GM19023 (cell line): ENCODE results near the gene KLHDC3.

Source experiments
- ATAC-seq: cut with Tn5 transposase; IDR thresholded peaks from one replicate; pipeline ENCODE4 v1.9.1; 2021; ENCODE audit warnings: mild to moderate bottlenecking, moderate library complexity; ENCODE audit not compliant: unreplicated experiment

KLHDC3 gene

DNA sequence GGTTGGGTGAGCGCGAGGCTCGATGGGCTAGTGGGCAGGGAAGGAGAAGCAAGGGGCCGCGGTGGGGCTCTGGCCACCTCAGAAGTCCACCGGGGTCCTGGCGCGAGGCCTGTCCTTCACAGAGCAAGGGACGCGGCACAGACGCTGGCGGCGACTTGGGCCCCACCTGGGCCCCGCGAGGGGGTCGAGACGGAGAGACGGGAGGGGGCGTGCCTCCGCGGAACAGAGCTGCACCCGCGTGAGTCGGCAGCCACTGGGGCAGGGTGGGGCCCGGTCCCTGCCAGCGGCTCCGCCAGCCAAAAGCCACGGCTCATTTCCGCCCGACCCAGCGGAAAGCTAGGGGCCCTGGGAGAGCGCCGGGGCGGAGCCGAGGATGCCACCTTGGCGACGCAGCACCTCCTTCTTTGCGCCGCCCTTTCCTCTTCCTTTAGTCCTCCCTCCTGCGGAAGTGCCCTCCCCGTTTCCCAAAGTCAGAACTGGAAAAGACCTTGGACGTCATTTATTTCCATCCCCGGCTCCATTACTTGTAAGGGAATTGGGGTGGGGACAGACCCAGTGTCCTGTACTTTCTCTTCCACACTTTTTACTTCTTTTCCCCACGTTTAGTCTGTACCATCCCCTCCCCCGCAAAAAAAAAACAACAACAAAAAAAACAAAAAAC, 39.6 kb downstream of the KLHDC3 start, which contains the start of gene CUL7:
Gene CUL7, minus strand, starts transcription at position 307 of the 661 bp plus-strand sequence. CDS start 1,063 bp downstream, outside the sequence.
- peak; percentile 90 for ATAC-seq

DNA sequence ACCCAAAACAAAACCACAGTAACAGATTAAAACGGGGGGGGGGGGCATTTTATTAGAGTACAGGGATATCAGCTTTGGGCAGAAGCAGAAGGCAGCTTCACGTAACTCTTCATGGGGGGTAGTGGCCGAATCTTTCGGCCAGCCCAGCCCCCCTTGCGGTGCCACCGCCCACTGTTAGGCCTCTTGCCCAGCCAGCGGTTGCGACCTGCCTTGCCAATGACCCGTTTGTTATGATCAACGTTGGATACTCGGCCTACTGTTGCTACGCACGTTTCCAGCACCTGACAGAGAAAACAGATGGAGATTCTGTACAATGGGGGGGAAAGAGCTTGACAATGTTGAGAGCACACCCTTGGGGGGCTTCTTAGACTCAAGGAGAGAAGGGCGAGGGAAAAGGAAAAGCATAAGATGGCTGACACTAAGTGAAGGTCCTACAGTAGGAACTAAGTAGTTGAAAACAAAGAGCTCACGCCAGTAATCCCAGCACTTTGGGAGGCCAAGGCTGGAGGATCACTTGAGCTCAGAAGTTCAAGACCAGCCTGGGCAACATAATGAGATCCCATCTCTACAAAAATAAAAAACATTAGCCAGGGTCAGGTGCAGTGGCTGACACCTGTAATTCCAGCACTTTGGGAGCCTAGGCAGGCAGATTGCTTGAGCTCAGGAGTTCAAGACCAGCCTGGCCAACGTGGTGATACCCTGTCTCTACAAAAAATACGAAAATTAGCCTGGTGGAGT, 40.3 kb downstream of the KLHDC3 start:
- ATAC-seq: no peak

DNA sequence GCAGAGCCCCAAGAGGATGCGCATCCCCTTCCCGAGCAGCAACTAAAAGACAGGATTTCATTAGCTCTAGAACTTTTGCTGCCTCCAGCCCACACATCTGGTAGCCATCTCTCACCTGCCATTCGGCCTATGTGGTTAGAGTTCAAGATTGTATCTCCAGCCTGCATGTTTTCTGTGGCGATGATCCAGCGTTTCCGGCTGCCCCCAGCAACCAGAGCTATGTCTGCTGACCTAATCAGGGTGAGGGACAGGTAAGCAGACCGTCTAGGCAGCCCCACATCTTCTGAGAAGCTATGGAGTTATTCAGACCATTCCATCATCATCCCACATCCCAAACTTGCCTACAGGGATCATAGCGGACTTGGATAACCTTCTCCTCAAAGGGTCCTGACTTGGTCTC, 41.9 kb downstream of the KLHDC3 start:
- no peak for ATAC-seq

DNA sequence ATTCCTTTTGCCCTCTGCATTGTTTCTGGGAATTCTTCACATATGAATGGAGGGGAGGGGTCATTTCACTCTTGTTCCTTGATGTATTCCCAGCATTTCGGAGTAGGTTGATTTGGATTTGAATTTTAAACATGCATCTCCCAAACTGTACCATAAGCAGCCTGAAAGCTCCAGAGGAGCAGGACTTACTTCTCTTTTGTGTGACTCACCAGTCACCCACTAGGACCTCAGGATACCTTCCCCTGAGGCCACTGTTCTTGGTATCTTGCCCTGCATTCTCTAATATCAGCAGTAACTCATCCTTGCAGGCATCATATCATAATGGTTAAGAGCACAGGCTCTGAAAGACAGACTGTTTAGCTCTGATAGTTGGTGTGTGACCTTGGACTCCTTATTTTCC, 44.5 kb downstream of the KLHDC3 start:
- no peak for ATAC-seq

DNA sequence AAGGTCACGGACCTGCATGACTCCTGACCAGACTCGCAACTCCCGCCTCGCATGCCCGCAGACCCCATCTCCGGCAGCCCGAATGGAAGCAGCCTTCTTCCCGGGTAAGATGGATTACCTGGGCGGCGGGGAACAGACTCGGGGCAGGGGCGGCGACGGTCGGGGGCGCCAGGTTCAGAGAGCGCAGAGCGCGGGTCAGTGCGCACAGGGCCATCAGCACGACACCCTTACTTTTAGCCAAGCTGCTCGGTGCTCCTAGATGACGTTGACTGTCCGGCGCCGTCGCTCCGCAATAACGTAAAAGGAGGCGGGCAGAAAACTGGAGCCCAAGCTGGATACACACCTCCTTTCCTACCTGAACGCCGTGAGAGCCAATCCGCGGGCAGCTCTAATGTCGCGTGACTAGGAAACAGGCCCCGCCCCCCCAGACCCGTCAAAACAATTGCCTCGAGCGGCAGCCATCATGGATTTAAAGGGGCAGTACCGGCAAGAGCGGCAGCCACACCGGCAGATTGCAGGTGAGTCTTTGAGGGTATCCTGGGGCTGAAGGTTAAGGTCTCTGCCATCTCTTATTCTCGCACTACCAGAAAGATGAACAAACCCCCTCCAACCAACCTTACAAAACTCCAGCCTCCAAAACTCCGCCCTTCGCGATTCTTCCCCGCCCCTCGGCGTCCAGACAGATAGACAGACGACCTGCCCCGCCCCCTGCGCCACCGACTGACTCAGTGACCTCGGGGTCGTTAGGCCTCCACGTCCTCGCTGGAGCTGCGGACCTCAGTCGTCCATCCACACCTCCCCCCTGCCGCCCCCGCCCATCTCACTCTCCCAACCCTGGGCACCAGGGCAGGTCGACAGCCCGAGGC, 45.4 kb downstream of the KLHDC3 start, which contains the start of the genes KLC4 and MRPL2:
Gene KLC4, plus strand, starts transcription at position 464 of the 866 bp plus-strand sequence. CDS start 1,705 bp downstream, outside the sequence.
Gene MRPL2, minus strand, starts transcription at position 267 of the 866 bp plus-strand sequence. Its CDS starts 53 bp downstream, at position 214.
- peak; percentile 89 for ATAC-seq

DNA sequence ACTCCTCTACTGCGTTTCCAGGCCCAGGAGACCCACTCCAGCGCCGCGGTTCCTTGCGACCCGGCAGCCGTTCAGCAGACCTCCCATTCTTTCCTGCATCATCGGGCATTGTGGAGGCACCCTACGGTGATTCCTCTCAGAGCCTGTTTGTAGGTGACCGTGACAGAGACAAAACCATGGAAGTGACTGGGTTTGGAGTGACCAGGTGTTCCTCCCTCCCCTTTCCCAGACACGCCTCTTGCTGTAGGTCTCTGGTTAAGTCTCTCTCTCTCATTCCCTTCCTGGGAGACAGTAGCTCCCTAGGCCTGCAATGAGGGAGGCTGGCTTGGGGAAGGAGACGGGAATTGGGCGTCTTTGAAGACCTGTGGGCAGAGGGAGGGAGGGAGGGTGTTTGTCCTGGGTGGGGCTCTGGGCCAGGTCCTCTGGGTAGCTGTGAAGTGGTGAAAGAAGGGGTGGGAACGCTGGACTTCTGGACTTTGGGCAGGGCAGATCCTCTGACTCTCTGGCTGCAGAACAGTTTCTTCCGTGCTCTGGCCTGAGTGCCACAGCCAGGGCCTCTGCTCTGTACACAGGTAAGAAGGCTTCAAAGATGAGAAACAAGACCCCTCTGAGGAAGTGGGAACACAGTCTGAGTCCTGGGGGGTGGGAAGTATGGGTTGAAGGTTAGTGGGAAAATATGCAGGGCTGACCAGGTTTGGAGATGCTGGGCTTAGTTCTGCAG, 46.1 kb downstream of the KLHDC3 start:
- ATAC-seq: no peak

DNA sequence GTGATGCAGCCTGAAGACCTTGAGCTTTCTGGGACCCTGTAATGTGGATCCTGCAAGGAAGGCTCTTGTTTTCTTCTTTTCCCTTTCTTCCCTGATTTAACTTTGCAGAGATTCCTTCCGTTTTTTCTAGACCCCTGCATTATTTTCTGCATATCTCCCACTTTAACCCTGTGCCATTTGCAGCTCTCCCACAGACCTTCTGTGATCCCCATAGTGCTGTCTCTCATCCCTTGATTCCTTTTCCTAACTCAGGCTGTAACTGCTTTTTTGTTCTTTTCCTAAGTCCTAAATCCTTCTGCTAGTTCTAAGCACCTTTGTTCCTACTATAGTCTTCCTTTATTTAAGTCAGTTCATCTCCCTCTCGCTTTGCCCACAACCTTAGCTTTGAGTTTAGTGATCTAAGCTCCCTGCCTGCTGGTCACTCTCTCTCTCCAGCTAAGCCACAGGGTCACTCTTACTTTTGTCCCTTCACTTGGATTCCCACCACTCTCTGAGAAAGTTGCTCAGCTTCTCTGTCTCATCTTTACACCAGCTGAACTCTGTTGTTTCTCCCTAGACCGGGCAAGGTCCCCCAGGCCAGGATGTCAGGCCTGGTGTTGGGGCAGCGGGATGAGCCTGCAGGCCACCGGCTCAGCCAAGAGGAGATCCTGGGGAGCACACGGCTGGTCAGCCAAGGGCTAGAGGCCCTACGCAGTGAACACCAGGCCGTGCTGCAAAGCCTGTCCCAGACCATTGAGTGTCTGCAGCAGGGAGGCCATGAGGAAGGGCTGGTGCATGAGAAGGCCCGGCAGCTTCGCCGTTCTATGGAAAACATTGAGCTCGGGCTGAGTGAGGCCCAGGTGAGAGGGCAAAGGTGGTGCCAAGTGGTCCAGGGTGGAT, 46.9 kb downstream of the KLHDC3 start:
- ATAC-seq: no peak

DNA sequence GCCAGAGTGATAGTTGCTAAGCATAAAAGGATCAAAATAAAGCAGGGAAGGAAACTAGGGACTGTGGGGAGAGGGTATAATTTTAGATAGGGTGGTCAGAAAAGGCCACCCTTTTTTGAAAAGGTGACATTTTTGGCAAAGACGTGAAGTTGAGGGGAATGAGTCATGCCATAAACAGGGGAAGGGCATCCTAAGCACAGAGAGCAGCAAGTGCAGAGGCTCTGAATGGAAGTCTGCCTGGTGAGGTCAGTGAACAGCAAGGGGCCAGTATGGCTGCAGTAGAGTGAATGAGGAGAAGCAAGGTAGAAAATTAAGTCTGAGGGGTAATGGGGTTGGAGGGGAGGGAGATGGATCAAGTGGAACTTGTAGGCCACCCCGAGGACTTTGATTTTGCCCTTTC, 47.8 kb downstream of the KLHDC3 start:
- ATAC-seq: no peak

DNA sequence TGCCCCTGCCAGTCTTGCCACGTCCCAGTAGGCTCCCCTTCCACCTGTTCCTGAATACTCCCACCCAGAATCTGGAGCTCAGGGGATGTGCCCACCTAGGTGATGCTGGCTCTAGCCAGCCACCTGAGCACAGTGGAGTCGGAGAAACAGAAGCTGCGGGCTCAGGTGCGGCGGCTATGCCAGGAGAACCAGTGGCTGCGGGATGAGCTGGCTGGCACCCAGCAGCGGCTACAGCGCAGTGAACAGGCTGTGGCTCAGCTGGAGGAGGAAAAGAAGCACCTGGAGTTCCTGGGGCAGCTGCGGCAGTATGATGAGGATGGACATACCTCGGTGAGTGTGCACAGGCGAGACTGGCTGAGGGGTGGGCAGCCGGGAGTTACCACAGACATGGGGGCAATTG, 48.8 kb downstream of the KLHDC3 start:
- ATAC-seq: no peak

DNA sequence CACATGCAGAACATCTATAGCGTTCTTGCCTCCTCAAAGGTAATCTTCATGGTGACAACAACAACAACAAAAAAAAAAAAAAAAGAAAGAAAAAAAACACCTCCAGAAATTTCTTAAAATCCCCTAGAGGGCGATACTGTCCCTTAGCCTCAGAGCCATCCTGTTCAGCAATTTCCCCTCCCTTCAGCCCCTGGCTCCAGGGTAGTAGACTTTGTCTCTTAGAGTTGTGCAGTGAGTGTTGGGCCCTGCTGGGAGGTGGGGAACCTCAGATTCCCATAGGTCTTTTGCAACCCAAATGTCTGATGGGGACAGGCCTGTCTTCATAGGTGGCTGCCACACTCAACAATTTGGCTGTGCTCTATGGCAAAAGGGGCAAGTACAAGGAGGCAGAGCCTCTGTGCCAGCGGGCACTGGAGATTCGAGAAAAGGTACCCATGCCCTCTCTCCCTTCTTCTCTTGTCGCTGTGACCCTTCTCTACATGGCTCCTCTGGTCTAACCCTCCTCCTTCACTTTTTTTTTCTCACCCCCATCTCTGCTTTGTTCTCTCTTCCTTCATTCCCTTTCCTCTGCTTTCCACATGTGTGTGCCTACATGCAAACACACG, 56.1 kb downstream of the KLHDC3 start:
- ATAC-seq: no peak
